Measurements from ENCODE around the gene EXOSC9. TPM values are rescaled to one million over a fixed set of nuclear protein-coding genes. Genes with fewer than 3 reads are reported as not detected.

Gene EXOSC9
- total RNA-seq, 1 experiment from 2014 or later = 79.0 TPM

GRCh38 chr4:121784401-121784800 lies 16.7 kb upstream of the EXOSC9 start:
- no peaks in the 10 kb centered on the region for H3K9me3 ChIP-seq (ENCODE audit: low read depth, low read length, poor library complexity, severe bottlenecking)
- no peak overlapping the region for H3K4me3 ChIP-seq (ENCODE audit: low read depth, low read length, poor library complexity, severe bottlenecking)
- no peaks in the 10 kb centered on the region for H3K36me3 ChIP-seq (ENCODE audit: insufficient read depth, low read length, poor library complexity, severe bottlenecking)
- no peak for DNase-seq (ENCODE audit: low spot score)
- intact Hi-C loops (cut with micrococcal nuclease; ENCODE audit: unreplicated experiment) = no loop called here
- CTCF ChIA-PET = no interaction called here
- TF ChIP-seq EZH2 (IDR thresholded peaks at IDR 0.05; ENCODE audit: borderline replicate concordance, low read depth, low read length, poor library complexity, severe bottlenecking) (no peak), CTCF (conservative IDR thresholded peaks at IDR 0.05; ENCODE audit: low read depth, low read length) (no peak)
- POLR2A ChIA-PET (ENCODE audit: low non-redundant PET) = no interaction called here
- H3K27me3 ChIP-seq (replicated peaks; ENCODE audit: insufficient read depth, low read depth, low read length, poor library complexity) = no peaks in the 10 kb centered on the region
- no peak overlapping the region for H3K27ac ChIP-seq (ENCODE audit: low read depth, low read length, poor library complexity, severe bottlenecking)
- peaks cover 10% of the 10 kb centered on the region for H3K4me1 ChIP-seq (ENCODE audit: insufficient read depth, low read length, poor library complexity, severe bottlenecking)
- no TSS peak for BruUV-seq (replicated peaks)

GRCh38 chr4:121784975-121785374 lies 16.1 kb upstream of the EXOSC9 start:
- BruUV-seq (replicated peaks) = no TSS peak
- Histone ChIP-seq H3K4me3 (ENCODE audit: low read depth, low read length, poor library complexity, severe bottlenecking) (no peak overlapping the region), H3K27ac (ENCODE audit: low read depth, low read length, poor library complexity, severe bottlenecking) (peak overlapping the region; percentile 12), H3K4me1 (ENCODE audit: insufficient read depth, low read length, poor library complexity, severe bottlenecking) (peaks cover 12% of the 10 kb centered on the region), H3K36me3 (ENCODE audit: insufficient read depth, low read length, poor library complexity, severe bottlenecking) (no peaks in the 10 kb centered on the region), H3K9me3 (ENCODE audit: low read depth, low read length, poor library complexity, severe bottlenecking) (no peaks in the 10 kb centered on the region), H3K27me3 (replicated peaks; ENCODE audit: insufficient read depth, low read depth, low read length, poor library complexity) (no peaks in the 10 kb centered on the region)
- intact Hi-C loops (cut with micrococcal nuclease; ENCODE audit: unreplicated experiment) = no loop called here
- TF ChIP-seq CTCF (conservative IDR thresholded peaks at IDR 0.05; ENCODE audit: low read depth, low read length) = no peak
- TF ChIP-seq EZH2 (IDR thresholded peaks at IDR 0.05; ENCODE audit: borderline replicate concordance, low read depth, low read length, poor library complexity, severe bottlenecking) = no peak
- DNase-seq (ENCODE audit: low spot score) = peak; percentile 47
- ChIA-PET CTCF (no interaction called here), POLR2A (ENCODE audit: low non-redundant PET) (no interaction called here)

- ChIA-PET CTCF (no interaction called here), POLR2A (ENCODE audit: low non-redundant PET) (no interaction called here)
- Histone ChIP-seq H3K27me3 (replicated peaks; ENCODE audit: insufficient read depth, low read depth, low read length, poor library complexity) (no peaks in the 10 kb centered on the region), H3K27ac (ENCODE audit: low read depth, low read length, poor library complexity, severe bottlenecking) (peak overlapping the region; percentile 12), H3K36me3 (ENCODE audit: insufficient read depth, low read length, poor library complexity, severe bottlenecking) (no peaks in the 10 kb centered on the region), H3K4me1 (ENCODE audit: insufficient read depth, low read length, poor library complexity, severe bottlenecking) (peaks cover 17% of the 10 kb centered on the region), H3K9me3 (ENCODE audit: low read depth, low read length, poor library complexity, severe bottlenecking) (no peaks in the 10 kb centered on the region), H3K4me3 (ENCODE audit: low read depth, low read length, poor library complexity, severe bottlenecking) (no peak overlapping the region)
- TF ChIP-seq CTCF (conservative IDR thresholded peaks at IDR 0.05; ENCODE audit: low read depth, low read length) = no peak
- TF ChIP-seq EZH2 (IDR thresholded peaks at IDR 0.05; ENCODE audit: borderline replicate concordance, low read depth, low read length, poor library complexity, severe bottlenecking) = no peak
- BruUV-seq (replicated peaks) = no TSS peak
- intact Hi-C loops (cut with micrococcal nuclease; ENCODE audit: unreplicated experiment) = no loop called here
- no peak for DNase-seq (ENCODE audit: low spot score)
Observed at GRCh38 chr4:121785479-121785878, 15.6 kb upstream of the EXOSC9 start.
